ENCODE results near the gene PTGDR. TPM values are rescaled to one million over a fixed set of nuclear protein-coding genes. Genes with fewer than 3 reads are reported as not detected.

Gene PTGDR
- total and polyA plus RNA-seq, 10 of the 15 experiments (the other 5 are each of a cell fraction or from before 2014, with no cell fraction given), result not detected

DNA sequence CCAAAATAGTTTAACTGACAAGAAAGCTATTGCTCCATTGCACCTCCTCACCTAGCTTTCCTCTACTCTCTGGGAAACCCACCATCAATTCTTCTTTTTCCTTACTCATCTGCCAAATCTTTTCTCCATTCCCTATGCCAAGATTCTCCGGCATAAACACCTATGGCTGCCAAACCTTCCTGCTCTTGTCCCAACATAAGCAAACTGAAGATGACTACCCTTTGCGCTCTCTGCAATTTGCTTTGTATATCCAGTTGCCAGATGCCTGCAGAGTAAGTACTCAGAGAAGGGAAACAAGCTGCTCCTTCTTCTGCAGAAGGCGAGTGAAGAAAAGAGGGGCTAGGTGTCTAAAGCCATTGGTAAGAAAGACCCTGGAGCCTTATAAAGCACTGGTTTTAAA is 58.1 kb downstream of the PTGDR start (continued):
- no peak for TF ChIP-seq HDAC6 (IDR thresholded peaks at IDR 0.05; ENCODE audit: unreplicated experiment)
- TF ChIP-seq KDM1A (IDR thresholded peaks at IDR 0.05; ENCODE audit: borderline replicate concordance), result no peak
- TF ChIP-seq ZNF384 (IDR thresholded peaks at IDR 0.05; ENCODE audit: borderline replicate concordance, low read depth, low read length), result no peak
- TF ChIP-seq, protein P1, sequence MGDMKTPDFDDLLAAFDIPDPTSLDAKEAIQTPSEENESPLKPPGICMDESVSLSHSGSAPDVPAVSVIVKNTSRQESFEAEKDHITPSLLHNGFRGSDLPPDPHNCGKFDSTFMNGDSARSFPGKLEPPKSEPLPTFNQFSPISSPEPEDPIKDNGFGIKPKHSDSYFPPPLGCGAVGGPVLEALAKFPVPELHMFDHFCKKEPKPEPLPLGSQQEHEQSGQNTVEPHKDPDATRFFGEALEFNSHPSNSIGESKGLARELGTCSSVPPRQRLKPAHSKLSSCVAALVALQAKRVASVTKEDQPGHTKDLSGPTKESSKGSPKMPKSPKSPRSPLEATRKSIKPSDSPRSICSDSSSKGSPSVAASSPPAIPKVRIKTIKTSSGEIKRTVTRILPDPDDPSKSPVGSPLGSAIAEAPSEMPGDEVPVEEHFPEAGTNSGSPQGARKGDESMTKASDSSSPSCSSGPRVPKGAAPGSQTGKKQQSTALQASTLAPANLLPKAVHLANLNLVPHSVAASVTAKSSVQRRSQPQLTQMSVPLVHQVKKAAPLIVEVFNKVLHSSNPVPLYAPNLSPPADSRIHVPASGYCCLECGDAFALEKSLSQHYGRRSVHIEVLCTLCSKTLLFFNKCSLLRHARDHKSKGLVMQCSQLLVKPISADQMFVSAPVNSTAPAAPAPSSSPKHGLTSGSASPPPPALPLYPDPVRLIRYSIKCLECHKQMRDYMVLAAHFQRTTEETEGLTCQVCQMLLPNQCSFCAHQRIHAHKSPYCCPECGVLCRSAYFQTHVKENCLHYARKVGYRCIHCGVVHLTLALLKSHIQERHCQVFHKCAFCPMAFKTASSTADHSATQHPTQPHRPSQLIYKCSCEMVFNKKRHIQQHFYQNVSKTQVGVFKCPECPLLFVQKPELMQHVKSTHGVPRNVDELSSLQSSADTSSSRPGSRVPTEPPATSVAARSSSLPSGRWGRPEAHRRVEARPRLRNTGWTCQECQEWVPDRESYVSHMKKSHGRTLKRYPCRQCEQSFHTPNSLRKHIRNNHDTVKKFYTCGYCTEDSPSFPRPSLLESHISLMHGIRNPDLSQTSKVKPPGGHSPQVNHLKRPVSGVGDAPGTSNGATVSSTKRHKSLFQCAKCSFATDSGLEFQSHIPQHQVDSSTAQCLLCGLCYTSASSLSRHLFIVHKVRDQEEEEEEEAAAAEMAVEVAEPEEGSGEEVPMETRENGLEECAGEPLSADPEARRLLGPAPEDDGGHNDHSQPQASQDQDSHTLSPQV (IDR thresholded peaks at IDR 0.05), result no peak
- TF ChIP-seq, protein P2, sequence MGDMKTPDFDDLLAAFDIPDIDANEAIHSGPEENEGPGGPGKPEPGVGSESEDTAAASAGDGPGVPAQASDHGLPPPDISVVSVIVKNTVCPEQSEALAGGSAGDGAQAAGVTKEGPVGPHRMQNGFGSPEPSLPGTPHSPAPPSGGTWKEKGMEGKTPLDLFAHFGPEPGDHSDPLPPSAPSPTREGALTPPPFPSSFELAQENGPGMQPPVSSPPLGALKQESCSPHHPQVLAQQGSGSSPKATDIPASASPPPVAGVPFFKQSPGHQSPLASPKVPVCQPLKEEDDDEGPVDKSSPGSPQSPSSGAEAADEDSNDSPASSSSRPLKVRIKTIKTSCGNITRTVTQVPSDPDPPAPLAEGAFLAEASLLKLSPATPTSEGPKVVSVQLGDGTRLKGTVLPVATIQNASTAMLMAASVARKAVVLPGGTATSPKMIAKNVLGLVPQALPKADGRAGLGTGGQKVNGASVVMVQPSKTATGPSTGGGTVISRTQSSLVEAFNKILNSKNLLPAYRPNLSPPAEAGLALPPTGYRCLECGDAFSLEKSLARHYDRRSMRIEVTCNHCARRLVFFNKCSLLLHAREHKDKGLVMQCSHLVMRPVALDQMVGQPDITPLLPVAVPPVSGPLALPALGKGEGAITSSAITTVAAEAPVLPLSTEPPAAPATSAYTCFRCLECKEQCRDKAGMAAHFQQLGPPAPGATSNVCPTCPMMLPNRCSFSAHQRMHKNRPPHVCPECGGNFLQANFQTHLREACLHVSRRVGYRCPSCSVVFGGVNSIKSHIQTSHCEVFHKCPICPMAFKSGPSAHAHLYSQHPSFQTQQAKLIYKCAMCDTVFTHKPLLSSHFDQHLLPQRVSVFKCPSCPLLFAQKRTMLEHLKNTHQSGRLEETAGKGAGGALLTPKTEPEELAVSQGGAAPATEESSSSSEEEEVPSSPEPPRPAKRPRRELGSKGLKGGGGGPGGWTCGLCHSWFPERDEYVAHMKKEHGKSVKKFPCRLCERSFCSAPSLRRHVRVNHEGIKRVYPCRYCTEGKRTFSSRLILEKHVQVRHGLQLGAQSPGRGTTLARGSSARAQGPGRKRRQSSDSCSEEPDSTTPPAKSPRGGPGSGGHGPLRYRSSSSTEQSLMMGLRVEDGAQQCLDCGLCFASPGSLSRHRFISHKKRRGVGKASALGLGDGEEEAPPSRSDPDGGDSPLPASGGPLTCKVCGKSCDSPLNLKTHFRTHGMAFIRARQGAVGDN (IDR thresholded peaks at IDR 0.05), result no peak
- TF ChIP-seq, protein P3, sequence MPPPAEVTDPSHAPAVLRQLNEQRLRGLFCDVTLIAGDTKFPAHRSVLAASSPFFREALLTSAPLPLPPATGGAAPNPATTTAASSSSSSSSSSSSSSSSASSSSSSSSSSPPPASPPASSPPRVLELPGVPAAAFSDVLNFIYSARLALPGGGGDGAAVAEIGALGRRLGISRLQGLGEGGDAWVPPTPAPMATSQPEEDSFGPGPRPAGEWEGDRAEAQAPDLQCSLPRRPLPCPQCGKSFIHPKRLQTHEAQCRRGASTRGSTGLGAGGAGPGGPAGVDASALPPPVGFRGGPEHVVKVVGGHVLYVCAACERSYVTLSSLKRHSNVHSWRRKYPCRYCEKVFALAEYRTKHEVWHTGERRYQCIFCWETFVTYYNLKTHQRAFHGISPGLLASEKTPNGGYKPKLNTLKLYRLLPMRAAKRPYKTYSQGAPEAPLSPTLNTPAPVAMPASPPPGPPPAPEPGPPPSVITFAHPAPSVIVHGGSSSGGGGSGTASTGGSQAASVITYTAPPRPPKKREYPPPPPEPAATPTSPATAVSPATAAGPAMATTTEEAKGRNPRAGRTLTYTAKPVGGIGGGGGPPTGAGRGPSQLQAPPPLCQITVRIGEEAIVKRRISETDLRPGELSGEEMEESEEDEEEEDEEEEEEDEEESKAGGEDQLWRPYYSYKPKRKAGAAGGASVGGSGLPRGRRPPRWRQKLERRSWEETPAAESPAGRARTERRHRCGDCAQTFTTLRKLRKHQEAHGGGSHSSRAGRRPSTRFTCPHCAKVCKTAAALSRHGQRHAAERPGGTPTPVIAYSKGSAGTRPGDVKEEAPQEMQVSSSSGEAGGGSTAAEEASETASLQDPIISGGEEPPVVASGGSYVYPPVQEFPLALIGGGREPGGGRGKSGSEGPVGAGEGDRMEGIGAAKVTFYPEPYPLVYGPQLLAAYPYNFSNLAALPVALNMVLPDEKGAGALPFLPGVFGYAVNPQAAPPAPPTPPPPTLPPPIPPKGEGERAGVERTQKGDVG (CRISPR knock-in tag; IDR thresholded peaks at IDR 0.05), result no peak

Other genes with a start within 250 kb of the PTGDR start
- not detected in 2 replicates for gene NID2, start 198.6 kb upstream of the PTGDR start, total RNA-seq (2014; rRNA removed)
- not detected in 2 replicates for gene NID2, start 198.6 kb upstream of the PTGDR start, total RNA-seq (2014; rRNA removed; fragmentation: Illumina TruSeq; extraction: Trizol)
- 0.23 and 0.27 TPM in 2 replicates for gene NID2, start 198.6 kb upstream of the PTGDR start, total RNA-seq (2021)
- 0.46 and 0.49 TPM in 2 replicates for gene NID2, start 198.6 kb upstream of the PTGDR start, polyA plus RNA-seq (2011; rRNA removed)
- gene NID2, start 198.6 kb upstream of the PTGDR start, polyA plus RNA-seq (2014; fragmentation: Illumina TruSeq; extraction: Trizol), result not detected in 2 replicates
- under 1 TPM; 0.11 to 0.16 TPM for gene NID2, start 198.6 kb upstream of the PTGDR start, polyA plus RNA-seq (2014; fragmentation: Nextera tagmentation; extraction: Ambion mirVana)
- gene NID2, start 198.6 kb upstream of the PTGDR start, polyA plus RNA-seq (2014; rRNA removed), result 0.04 TPM in 1 of 2 replicates, not detected in the other
- under 1 TPM; 0.40 to 0.43 TPM for gene NID2, start 198.6 kb upstream of the PTGDR start, polyA plus RNA-seq (2016; fragmentation: Nextera tagmentation; extraction: Ambion mirVana)
- 0.71 and 1.6 TPM in 2 replicates for gene PTGER2, start 46.6 kb downstream of the PTGDR start, total RNA-seq (2014; rRNA removed)
- 0.31 and 0.32 TPM in 2 replicates for gene PTGER2, start 46.6 kb downstream of the PTGDR start, total RNA-seq (2014; rRNA removed; fragmentation: Illumina TruSeq; extraction: Trizol)
- gene PTGER2, start 46.6 kb downstream of the PTGDR start, total RNA-seq (2021), result 0.37 and 0.77 TPM in 2 replicates
- gene PTGER2, start 46.6 kb downstream of the PTGDR start, polyA plus RNA-seq (2011; rRNA removed), result 0.27 and 0.29 TPM in 2 replicates
- gene PTGER2, start 46.6 kb downstream of the PTGDR start, polyA plus RNA-seq (2014; fragmentation: Illumina TruSeq; extraction: Trizol), result 0.35 and 0.38 TPM in 2 replicates
- gene PTGER2, start 46.6 kb downstream of the PTGDR start, polyA plus RNA-seq (2014; fragmentation: Nextera tagmentation; extraction: Ambion mirVana), result under 1 TPM; 0.03 to 0.20 TPM
- gene PTGER2, start 46.6 kb downstream of the PTGDR start, polyA plus RNA-seq (2014; rRNA removed), result 0.35 and 0.74 TPM in 2 replicates
- under 1 TPM; 0.17 to 0.53 TPM for gene PTGER2, start 46.6 kb downstream of the PTGDR start, polyA plus RNA-seq (2016; fragmentation: Nextera tagmentation; extraction: Ambion mirVana)